ENCODE measurements around the gene MT1F. TPM values are rescaled to one million over a fixed set of nuclear protein-coding genes. Genes with fewer than 3 reads are reported as not detected.
A peak's percentile ranks its signal among the peaks of the same experiment; 100 is the strongest.

MT1F gene
- polyA plus RNA-seq, 3 donors: 10.2 to 21.9 (median 13.6) TPM

- H3K4me3 Mint-ChIP-seq: peak within 1 kb of the TSS; percentile 68 to 94
- peaks cover 0 to 21% (median 8%) of the 10 kb centered on the region in 7 donors for H3K9me3 Mint-ChIP-seq
- WGBS (ENCODE audit: insufficient coverage): under 1% methylated on average over 47 of the region's 61 CpGs
- peak within 1 kb of the TSS in 1 of 7 donors; percentile 15 for H3K27ac Mint-ChIP-seq
- Histone ChIP-seq H3K4me2 (replicated peaks; ENCODE audit: extremely low read depth, low read length, poor library complexity, severe bottlenecking) (peak within 1 kb of the TSS; percentile 61), H3K4me3 (replicated peaks in 1 of 3; ENCODE audit: low read depth in 2 of 3, low read length in 3 of 3) (peak within 1 kb of the TSS; percentile 18 to 69 (median 36)), H3K27me3 (ENCODE audit: control insufficient read depth in 2 of 2, insufficient read depth in 2 of 2, low read length in 2 of 2) (peaks cover 66 to 84% of the 10 kb centered on the region in 2 donors), H3K9ac (ENCODE audit: insufficient read depth, low read length, poor library complexity, severe bottlenecking) (no peak within 1 kb of the TSS), H3K36me3 (replicated peaks in 1 of 2; ENCODE audit: control insufficient read depth in 1 of 2, insufficient read depth in 2 of 2, low read length in 2 of 2) (no peaks in the 10 kb centered on the region), H3K4me1 (ENCODE audit: control insufficient read depth in 1 of 2, insufficient read depth in 2 of 2, low read length in 2 of 2) (peaks cover 8 to 13% of the 10 kb centered on the region in 2 donors), H2AFZ (ENCODE audit: insufficient read depth, low read depth, low read length, poor library complexity, severe bottlenecking) (peak within 1 kb of the TSS; percentile 68), H3K79me2 (ENCODE audit: insufficient read depth, low read length) (no peaks in the 10 kb centered on the region), H3K9me3 (replicated peaks in 1 of 2; ENCODE audit: control insufficient read depth in 1 of 2, insufficient read depth in 1 of 2, low read length in 2 of 2) (peaks cover 0 to 46% of the 10 kb centered on the region in 2 donors), H4K20me1 (ENCODE audit: insufficient read depth, low read length) (no peaks in the 10 kb centered on the region), H3K27ac (ENCODE audit: low read depth in 1 of 2, low read length in 2 of 2) (no peak within 1 kb of the TSS)
- no peak for TF ChIP-seq CTCF (IDR thresholded peaks at IDR 0.05)
- intact Hi-C loops (cut with micrococcal nuclease): no loop called here
- no peak for DNase-seq
- H3K36me3 Mint-ChIP-seq: peaks cover 0 to 9% of the 10 kb centered on the region in 2 donors
- peaks cover 73 to 93% (median 89%) of the 10 kb centered on the region in 3 donors for H3K27me3 Mint-ChIP-seq (ENCODE audit: low read depth in 3 of 3)
- H3K4me1 Mint-ChIP-seq: peaks cover 27% of the 10 kb centered on the region
Measured at GRCh38 chr16:56632156-56632847, 25.5 kb upstream of the MT1F start, which contains the start of gene MT1M. TSS of gene MT1M (plus strand) at chr16:56632659. CDS start at chr16:56632732, 73 bp downstream.

DNA sequence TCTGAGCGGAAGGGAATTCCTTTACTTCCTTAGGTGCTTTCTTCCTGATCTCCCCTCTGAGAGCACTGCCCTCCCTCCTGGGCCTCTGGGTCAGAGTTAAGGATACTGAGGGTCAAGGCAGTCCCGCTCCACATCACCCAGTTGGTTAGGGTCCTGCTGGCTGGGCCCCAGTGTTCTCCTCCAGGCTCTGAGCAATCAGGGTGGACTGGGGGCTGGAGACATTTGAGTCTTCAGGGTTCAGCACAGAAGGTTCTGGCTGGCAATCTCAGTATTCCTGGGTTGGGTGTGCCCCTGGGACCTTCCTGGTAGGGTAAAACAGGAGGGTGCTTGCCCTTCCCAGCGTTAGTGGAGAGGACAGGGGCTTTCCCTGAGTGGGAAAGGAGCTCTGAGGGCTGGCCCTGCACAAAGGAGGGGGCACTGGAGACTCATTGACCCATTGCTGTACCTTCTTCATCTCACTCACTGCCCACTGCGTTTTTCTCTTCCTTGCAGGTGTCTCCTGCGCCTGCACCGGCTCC lies 24.9 kb upstream of the MT1F start:
- H3K27me3 Mint-ChIP-seq (ENCODE audit: low read depth in 3 of 3): peaks cover 79 to 93% (median 90%) of the 10 kb centered on the region in 3 donors
- Histone ChIP-seq H4K20me1 (ENCODE audit: insufficient read depth, low read length) (no peaks in the 10 kb centered on the region), H3K4me2 (replicated peaks; ENCODE audit: extremely low read depth, low read length, poor library complexity, severe bottlenecking) (peak overlapping the region; percentile 61), H3K27ac (ENCODE audit: low read depth in 1 of 2, low read length in 2 of 2) (no peak overlapping the region), H3K36me3 (replicated peaks in 1 of 2; ENCODE audit: control insufficient read depth in 1 of 2, insufficient read depth in 2 of 2, low read length in 2 of 2) (no peaks in the 10 kb centered on the region), H3K27me3 (ENCODE audit: control insufficient read depth in 2 of 2, insufficient read depth in 2 of 2, low read length in 2 of 2) (peaks cover 72 to 89% of the 10 kb centered on the region in 2 donors), H3K4me3 (replicated peaks in 1 of 3; ENCODE audit: low read depth in 2 of 3, low read length in 3 of 3) (peak overlapping the region in 1 of 3 experiments; percentile 69), H3K9me3 (replicated peaks in 1 of 2; ENCODE audit: control insufficient read depth in 1 of 2, insufficient read depth in 1 of 2, low read length in 2 of 2) (peaks cover 0 to 49% of the 10 kb centered on the region in 2 donors), H3K9ac (ENCODE audit: insufficient read depth, low read length, poor library complexity, severe bottlenecking) (no peak overlapping the region), H3K4me1 (ENCODE audit: control insufficient read depth in 1 of 2, insufficient read depth in 2 of 2, low read length in 2 of 2) (peaks cover 8 to 13% of the 10 kb centered on the region in 2 donors), H2AFZ (ENCODE audit: insufficient read depth, low read depth, low read length, poor library complexity, severe bottlenecking) (peak overlapping the region; percentile 68), H3K79me2 (ENCODE audit: insufficient read depth, low read length) (no peaks in the 10 kb centered on the region)
- peak overlapping the region in 1 of 7 donors; percentile 15 for H3K27ac Mint-ChIP-seq
- intact Hi-C loops (cut with micrococcal nuclease): no loop called here
- no peak for DNase-seq
- no peak for TF ChIP-seq CTCF (IDR thresholded peaks at IDR 0.05)
- peaks cover 0 to 22% (median 8%) of the 10 kb centered on the region in 7 donors for H3K9me3 Mint-ChIP-seq
- H3K4me3 Mint-ChIP-seq: peak overlapping the region; percentile 68 to 94
- H3K4me1 Mint-ChIP-seq: peaks cover 29% of the 10 kb centered on the region
- H3K36me3 Mint-ChIP-seq: peaks cover 0 to 9% of the 10 kb centered on the region in 2 donors
- 10% methylated on average over 1 of the region's 6 CpGs for WGBS (ENCODE audit: insufficient coverage)

Data from CD14-positive monocyte (primary cell).